Mesendoderm (in vitro differentiated cells): ENCODE measurements around the gene PICALM.

Experiments used
- DNase-seq: peaks from one replicate; pipeline ENCODE4 v3.0.0; 2013
- H2AK5ac ChIP-seq: 2 replicates; pipeline ENCODE4 v1.6.1; 2013; ENCODE audit warnings: low read length, inconsistent platforms
- H2BK120ac ChIP-seq: 2 replicates; pipeline ENCODE4 v1.6.1; 2013; ENCODE audit warnings: low read depth, mild to moderate bottlenecking, low read length, moderate library complexity, mixed read lengths
- H2BK15ac ChIP-seq: replicated peaks from 2 replicates; pipeline ENCODE4 v1.6.1; 2013; ENCODE audit warnings: low read depth, mild to moderate bottlenecking, moderate library complexity
- H2BK5ac ChIP-seq: 2 replicates; pipeline ENCODE4 v1.6.1; 2013; ENCODE audit warnings: low read length, inconsistent platforms
- H3K18ac ChIP-seq: 2 replicates; pipeline ENCODE4 v1.6.1; 2013; ENCODE audit warnings: mild to moderate bottlenecking, low read length, mixed read lengths
- H3K23ac ChIP-seq: one replicate; pipeline ENCODE4 v1.6.1; 2013; ENCODE audit warnings: low read length
- H3K27ac ChIP-seq: 2 replicates; pipeline ENCODE4 v1.5.1; 2013; ENCODE audit warnings: low read depth, mild to moderate bottlenecking, inconsistent platforms, low read length, moderate library complexity
- H3K27me3 ChIP-seq: 2 replicates; pipeline ENCODE4 v1.6.1; 2013; ENCODE audit warnings: low read length, control low read depth, mild to moderate bottlenecking, inconsistent platforms; ENCODE audit not compliant: insufficient read depth, poor library complexity
- H3K36me3 ChIP-seq: 2 replicates; pipeline ENCODE4 v1.6.1; 2013; ENCODE audit warnings: low read length, inconsistent platforms; ENCODE audit not compliant: control insufficient read depth, insufficient read depth
- H3K4ac ChIP-seq: one replicate; pipeline ENCODE4 v1.6.1; 2013; ENCODE audit warnings: low read depth, mild to moderate bottlenecking, low read length, moderate library complexity
- H3K4me1 ChIP-seq: 2 replicates; pipeline ENCODE4 v1.6.1; 2013; ENCODE audit warnings: low read depth, low read length, inconsistent platforms; ENCODE audit not compliant: control insufficient read depth
- H3K4me2 ChIP-seq: 2 replicates; pipeline ENCODE4 v1.6.1; 2013; ENCODE audit warnings: low read length
- H3K4me3 ChIP-seq: 2 replicates; pipeline ENCODE4 v1.5.1; 2013; ENCODE audit warnings: mild to moderate bottlenecking, low read length
- H3K56ac ChIP-seq: one replicate; pipeline ENCODE4 v1.6.1; 2013; ENCODE audit warnings: low read length
- H3K79me1 ChIP-seq: 2 replicates; pipeline ENCODE4 v1.6.1; 2013; ENCODE audit warnings: low read length, inconsistent platforms
- H3K79me2 ChIP-seq: 2 replicates; pipeline ENCODE4 v1.6.1; 2013; ENCODE audit warnings: mild to moderate bottlenecking, low read length; ENCODE audit not compliant: control insufficient read depth, insufficient read depth
- H3K9ac ChIP-seq: 2 replicates; pipeline ENCODE4 v1.6.1; 2013; ENCODE audit warnings: low read length, inconsistent platforms
- H4K5ac ChIP-seq: one replicate; pipeline ENCODE4 v1.6.1; 2013; ENCODE audit warnings: low read length
- H4K8ac ChIP-seq: one replicate; pipeline ENCODE4 v1.6.1; 2013; ENCODE audit warnings: low read depth, mild to moderate bottlenecking, control low read depth, low read length, moderate library complexity
- WGBS: extraction: QIAGEN DNeasy Blood & Tissue Kit; methylation state at CpG from one replicate; pipeline ENCODE4 v1.1.7; 2013; ENCODE audit warnings: low lambda C conversion rate, missing lambda C conversion rate; ENCODE audit not compliant: insufficient coverage; ENCODE audit errors: extremely low coverage; 5-methylcytosine and 5-hydroxymethylcytosine counted together

PICALM gene

GRCh38 chr11:86064220-86064803 is 4.6 kb downstream of the PICALM start:
- H2BK5ac ChIP-seq = no peak overlapping the region
- peak overlapping the region; percentile 36 for H3K4ac ChIP-seq
- no peak overlapping the region for H4K8ac ChIP-seq
- no peak overlapping the region for H2BK15ac ChIP-seq
- DNase-seq = peak; percentile 37
- H3K79me1 ChIP-seq = no peaks in the 10 kb centered on the region
- no peaks in the 10 kb centered on the region for H3K36me3 ChIP-seq
- peak overlapping the region; percentile 60 for H3K18ac ChIP-seq
- peaks cover 77% of the 10 kb centered on the region for H3K79me2 ChIP-seq
- no peak overlapping the region for H2BK120ac ChIP-seq
- peaks cover 3% of the 10 kb centered on the region for H3K4me1 ChIP-seq
- H3K23ac ChIP-seq = no peak overlapping the region
- H2AK5ac ChIP-seq = no peak overlapping the region
- WGBS = no CpG with 5 or more reads among the region's 5 CpGs
- H3K27me3 ChIP-seq = no peaks in the 10 kb centered on the region
- no peak overlapping the region for H3K9ac ChIP-seq
- H3K56ac ChIP-seq = no peak overlapping the region
- no peak overlapping the region for H3K27ac ChIP-seq
- no peak overlapping the region for H3K4me3 ChIP-seq
- H3K4me2 ChIP-seq = no peak overlapping the region
- H4K5ac ChIP-seq = no peak overlapping the region

DNA sequence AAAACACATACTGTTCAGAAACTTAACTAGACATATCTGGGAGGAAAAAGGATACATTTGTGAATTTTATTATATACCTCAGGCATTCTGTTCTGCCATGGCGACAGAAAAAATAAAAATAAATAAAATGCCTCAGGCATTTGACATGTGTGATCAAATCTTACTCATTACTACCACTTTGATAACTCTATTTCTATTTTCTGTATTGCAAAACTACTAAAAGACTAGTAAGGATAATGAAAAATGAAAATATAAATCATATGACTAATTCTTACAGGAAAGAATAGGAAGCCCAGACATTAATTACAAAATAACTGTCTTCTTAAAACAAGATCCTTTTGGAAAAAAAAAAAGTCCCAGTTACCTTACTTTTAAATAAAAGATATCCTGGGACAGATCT is 5.3 kb downstream of the PICALM start:
- no peak overlapping the region for H3K4me3 ChIP-seq
- WGBS = no CpG with 5 or more reads among the region's 1 CpG
- no peak overlapping the region for H3K27ac ChIP-seq

DNA sequence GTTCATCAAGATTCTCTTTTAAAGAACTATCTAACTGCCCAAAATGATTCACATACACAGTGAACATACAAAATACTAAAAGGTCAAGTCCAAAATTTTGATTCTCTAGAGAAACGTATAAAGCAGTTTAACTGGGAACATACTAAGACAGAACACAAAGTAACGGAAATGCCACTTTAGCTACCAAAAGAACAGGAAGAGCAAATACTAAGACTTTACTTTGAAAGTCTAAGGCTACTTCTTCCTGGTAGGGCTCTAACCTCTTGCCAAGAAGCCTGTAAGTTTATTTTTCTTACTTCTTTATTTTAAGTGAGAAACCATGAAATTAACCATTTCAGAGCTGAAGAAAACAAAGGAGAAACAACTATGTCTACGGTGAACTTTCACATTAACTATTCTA is 6.2 kb downstream of the PICALM start:
- H3K18ac ChIP-seq = no peak overlapping the region
- no peak overlapping the region for H3K23ac ChIP-seq
- H3K36me3 ChIP-seq = no peaks in the 10 kb centered on the region
- no peak overlapping the region for H4K8ac ChIP-seq
- no peak overlapping the region for H2BK15ac ChIP-seq
- peaks cover 80% of the 10 kb centered on the region for H3K79me2 ChIP-seq
- H3K27me3 ChIP-seq = no peaks in the 10 kb centered on the region
- no peak overlapping the region for H3K4me2 ChIP-seq
- H3K56ac ChIP-seq = no peak overlapping the region
- no peak overlapping the region for H3K4ac ChIP-seq
- no peaks in the 10 kb centered on the region for H3K79me1 ChIP-seq
- DNase-seq = no peak
- H2BK5ac ChIP-seq = no peak overlapping the region
- H3K9ac ChIP-seq = no peak overlapping the region
- H4K5ac ChIP-seq = no peak overlapping the region
- no peak overlapping the region for H3K27ac ChIP-seq
- no peak overlapping the region for H2BK120ac ChIP-seq
- H2AK5ac ChIP-seq = no peak overlapping the region
- H3K4me3 ChIP-seq = no peak overlapping the region
- WGBS = no CpG with 5 or more reads among the region's 3 CpGs
- peaks cover 5% of the 10 kb centered on the region for H3K4me1 ChIP-seq

More for the DNA sequence above, 5.3 kb downstream of the PICALM start:
- no peak overlapping the region for H2BK120ac ChIP-seq
- H3K4ac ChIP-seq = no peak overlapping the region
- H3K9ac ChIP-seq = no peak overlapping the region
- no peaks in the 10 kb centered on the region for H3K27me3 ChIP-seq
- H3K4me1 ChIP-seq = peaks cover 3% of the 10 kb centered on the region
- H3K36me3 ChIP-seq = no peaks in the 10 kb centered on the region
- H4K5ac ChIP-seq = no peak overlapping the region
- peaks cover 81% of the 10 kb centered on the region for H3K79me2 ChIP-seq
- no peak overlapping the region for H2AK5ac ChIP-seq
- H3K79me1 ChIP-seq = no peaks in the 10 kb centered on the region
- no peak overlapping the region for H2BK15ac ChIP-seq
- H3K4me2 ChIP-seq = no peak overlapping the region
- no peak for DNase-seq
- no peak overlapping the region for H3K18ac ChIP-seq
- no peak overlapping the region for H3K23ac ChIP-seq
- no peak overlapping the region for H4K8ac ChIP-seq
- H3K56ac ChIP-seq = no peak overlapping the region
- no peak overlapping the region for H2BK5ac ChIP-seq

DNA sequence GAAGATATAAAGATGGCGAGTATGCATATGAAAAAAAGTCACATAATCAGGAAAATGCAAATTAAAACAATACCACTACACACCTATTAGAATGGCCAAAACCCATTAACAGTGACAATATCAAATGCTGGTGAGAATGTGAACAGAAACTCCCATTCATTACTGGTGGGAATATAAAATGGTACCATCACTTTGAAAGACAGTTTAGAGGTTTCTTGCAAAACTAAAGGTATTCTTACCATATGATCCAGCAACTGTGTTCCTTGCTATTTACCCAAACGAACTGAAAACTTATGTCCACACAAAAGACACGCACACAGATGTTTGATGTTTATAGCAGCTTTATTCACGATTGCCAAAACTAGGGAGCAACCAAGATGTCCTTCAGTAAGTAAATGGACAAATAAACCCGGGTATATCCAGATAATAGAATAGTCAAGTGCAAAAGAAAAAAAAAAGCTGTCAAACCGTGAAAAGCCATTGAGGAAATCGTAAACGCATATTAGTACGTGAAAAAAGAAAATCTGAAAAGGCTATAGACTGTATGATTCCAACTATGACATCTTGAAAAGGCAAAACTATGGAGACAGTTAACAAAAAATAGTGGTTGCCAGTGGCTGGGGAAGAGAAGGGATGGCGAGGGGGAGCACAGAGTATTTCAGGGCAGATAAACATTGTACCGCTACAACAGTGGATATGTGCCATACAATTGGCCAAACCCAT is 7.2 kb downstream of the PICALM start:
- Histone ChIP-seq H3K27me3 (no peaks in the 10 kb centered on the region), H2AK5ac (no peak overlapping the region), H3K4me3 (no peak overlapping the region), H4K5ac (no peak overlapping the region), H3K4ac (no peak overlapping the region), H3K4me1 (peaks cover 5% of the 10 kb centered on the region), H2BK5ac (no peak overlapping the region), H3K79me2 (peaks cover 78% of the 10 kb centered on the region), H3K27ac (no peak overlapping the region), H4K8ac (no peak overlapping the region), H3K56ac (no peak overlapping the region), H2BK15ac (no peak overlapping the region), H3K23ac (no peak overlapping the region), H3K18ac (no peak overlapping the region), H2BK120ac (no peak overlapping the region), H3K79me1 (no peaks in the 10 kb centered on the region), H3K9ac (no peak overlapping the region), H3K36me3 (no peaks in the 10 kb centered on the region), H3K4me2 (no peak overlapping the region)
- no peak for DNase-seq
- WGBS = no CpG with 5 or more reads among the region's 11 CpGs

DNA sequence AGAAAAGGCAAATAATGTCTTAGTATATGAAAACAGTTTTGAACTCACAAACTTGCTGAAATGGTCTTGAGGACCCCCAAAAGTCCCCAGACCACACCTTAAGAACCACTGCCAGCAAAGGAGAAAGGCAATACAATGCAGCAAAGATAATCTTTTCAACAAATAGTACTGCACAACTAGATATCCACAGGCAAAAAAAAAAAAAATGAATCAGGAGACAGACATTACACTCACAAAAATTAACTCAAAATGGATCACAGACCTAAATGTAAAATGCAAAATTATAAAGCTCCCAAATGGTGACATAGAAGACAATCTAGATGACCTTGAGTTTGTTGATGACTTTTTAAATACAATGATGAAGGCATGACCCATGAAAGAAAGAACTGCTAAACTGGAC is 8.3 kb downstream of the PICALM start:
- Histone ChIP-seq H3K56ac (no peak overlapping the region), H3K79me1 (no peaks in the 10 kb centered on the region), H3K27me3 (no peaks in the 10 kb centered on the region), H3K18ac (no peak overlapping the region), H3K4me1 (peaks cover 5% of the 10 kb centered on the region), H3K36me3 (no peaks in the 10 kb centered on the region), H3K23ac (no peak overlapping the region), H4K5ac (no peak overlapping the region), H3K4ac (no peak overlapping the region), H2BK5ac (no peak overlapping the region), H2BK120ac (no peak overlapping the region), H3K79me2 (peaks cover 72% of the 10 kb centered on the region), H4K8ac (no peak overlapping the region), H3K4me3 (no peak overlapping the region), H2BK15ac (no peak overlapping the region), H3K27ac (no peak overlapping the region), H2AK5ac (no peak overlapping the region), H3K9ac (no peak overlapping the region), H3K4me2 (no peak overlapping the region)
- no peak for DNase-seq

- no peak overlapping the region for H4K8ac ChIP-seq
- H3K4ac ChIP-seq = no peak overlapping the region
- H2BK120ac ChIP-seq = no peak overlapping the region
- H3K23ac ChIP-seq = no peak overlapping the region
- H2BK5ac ChIP-seq = no peak overlapping the region
- DNase-seq = peak; percentile 57
- no peaks in the 10 kb centered on the region for H3K79me1 ChIP-seq
- no peak overlapping the region for H3K9ac ChIP-seq
- H2BK15ac ChIP-seq = no peak overlapping the region
- H3K4me2 ChIP-seq = no peak overlapping the region
- H3K27ac ChIP-seq = no peak overlapping the region
- H3K27me3 ChIP-seq = no peaks in the 10 kb centered on the region
- H3K4me1 ChIP-seq = peaks cover 6% of the 10 kb centered on the region
- no peak overlapping the region for H3K56ac ChIP-seq
- H3K18ac ChIP-seq = no peak overlapping the region
- H2AK5ac ChIP-seq = no peak overlapping the region
- no peaks in the 10 kb centered on the region for H3K36me3 ChIP-seq
- peaks cover 74% of the 10 kb centered on the region for H3K79me2 ChIP-seq
- no peak overlapping the region for H4K5ac ChIP-seq
- H3K4me3 ChIP-seq = no peak overlapping the region
Measured at GRCh38 chr11:86058360-86058759, 10.5 kb downstream of the PICALM start.
